ENCODE data around the gene SEC62.
"Not testable (repeated sequence)": the region's sequence is repeated elsewhere in the genome, so short reads cannot be mapped to it uniquely, and the experiment has no call there.

Gene SEC62

GRCh38 chr3:169968224-169968885 is 1.7 kb downstream of the SEC62 start:
- DNase-seq: no peak

GRCh38 chr3:169969174-169970095 is 2.8 kb downstream of the SEC62 start:
- DNase-seq: no peak

- DNase-seq: no peak
Observed at GRCh38 chr3:169970847-169971246, 4.2 kb downstream of the SEC62 start.

- DNase-seq: no peak
Observed at GRCh38 chr3:169971522-169971921, 4.9 kb downstream of the SEC62 start.

- no peak for DNase-seq
Observed at GRCh38 chr3:169980055-169980454, 13.4 kb downstream of the SEC62 start.

- DNase-seq: no peak
Observed at GRCh38 chr3:169984292-169984691, 17.7 kb downstream of the SEC62 start.

GRCh38 chr3:169990431-169990830 is 23.8 kb downstream of the SEC62 start:
- DNase-seq: no peak

GRCh38 chr3:169992156-169992555 is 25.5 kb downstream of the SEC62 start:
- DNase-seq: no peak

- DNase-seq: no peak
Observed at GRCh38 chr3:169992781-169993180, 26.2 kb downstream of the SEC62 start.

GRCh38 chr3:169993761-169994160 is 27.2 kb downstream of the SEC62 start:
- DNase-seq: no peak

GRCh38 chr3:169996063-169996462 is 29.5 kb downstream of the SEC62 start:
- no peak for DNase-seq

- DNase-seq: no peak
Observed at GRCh38 chr3:169998668-169999131, 32.1 kb downstream of the SEC62 start.

GRCh38 chr3:169999433-169999832 is 32.8 kb downstream of the SEC62 start:
- DNase-seq: no peak

- no peak for DNase-seq
Observed at GRCh38 chr3:170000051-170000450, 33.4 kb downstream of the SEC62 start.

- DNase-seq: no peak
Observed at GRCh38 chr3:170002231-170002630, 35.6 kb downstream of the SEC62 start.

- no peak for DNase-seq
Observed at GRCh38 chr3:170002879-170003278, 36.3 kb downstream of the SEC62 start.

GRCh38 chr3:170003881-170004356 is 37.3 kb downstream of the SEC62 start:
- no peak for DNase-seq

GRCh38 chr3:170007031-170007663 is 40.5 kb downstream of the SEC62 start:
- DNase-seq: no peak

- DNase-seq: no peak
Observed at GRCh38 chr3:170010498-170010897, 43.9 kb downstream of the SEC62 start.

GRCh38 chr3:170012683-170013400 is 46.2 kb downstream of the SEC62 start:
- DNase-seq: no peak

GRCh38 chr3:170016057-170016456 is 49.5 kb downstream of the SEC62 start:
- no peak for DNase-seq

- DNase-seq: not testable (repeated sequence)
Observed at GRCh38 chr3:170019306-170019705, 52.7 kb downstream of the SEC62 start.

GRCh38 chr3:170021083-170021482 is 54.5 kb downstream of the SEC62 start:
- DNase-seq: no peak
